GM10248 (cell line): ENCODE data around the gene VIPAS39.
A peak's percentile ranks its signal among the peaks of the same experiment; 100 is the strongest.

Experiments
- CTCF ChIA-PET: fragments of 300-600 bp; sonication (Branson Sonifier 250); formaldehyde crosslinking; extraction: SDS; loops from one replicate; lab custom pipeline; 2021; ENCODE audit warnings: antibody characterized with exemption; lab: Yijun Ruan, JAX
- POLR2A ChIA-PET: fragments of 350-650 bp; sonication (Branson Sonifier 250); formaldehyde crosslinking; extraction: SDS; loops from one replicate; lab custom pipeline; 2020; ENCODE audit warnings: antibody characterized with exemption; lab: Yijun Ruan, JAX
- DNase-seq: peaks from one replicate; pipeline ENCODE4 v3.0.0; 2012; ENCODE audit errors: extremely low spot score
- CTCF ChIP-seq: IDR thresholded peaks from 2 replicates; pipeline ENCODE4 v1.5.1; 2012; ENCODE audit warnings: mild to moderate bottlenecking, low read depth; ENCODE audit errors: extremely low read depth, missing control alignments, control extremely low read depth

VIPAS39 gene

GRCh38 chr14:77403768-77404167 is 53.6 kb downstream of the VIPAS39 start:
- ChIA-PET CTCF (no interaction called here), POLR2A (no interaction called here)
- no peak for TF ChIP-seq CTCF
- no peak for DNase-seq

- ChIA-PET CTCF (no interaction called here), POLR2A (no interaction called here)
- DNase-seq: no peak
- TF ChIP-seq CTCF: no peak
Observed at GRCh38 chr14:77400216-77400615, 57.2 kb downstream of the VIPAS39 start.

- ChIA-PET CTCF (interaction anchor here (1.0 kb wide), 1 partner anchor 16 kb away, joined by 3 read pairs; no protein-coding TSS in a partner anchor), POLR2A (no interaction called here)
- no peak for DNase-seq
- TF ChIP-seq CTCF: no peak
Observed at GRCh38 chr14:77390188-77390587, 67.2 kb downstream of the VIPAS39 start.

GRCh38 chr14:77378701-77379100 is 78.7 kb downstream of the VIPAS39 start:
- TF ChIP-seq CTCF: no peak
- CTCF ChIA-PET: interaction anchor here (1.0 to 1.5 kb wide), 2 partner anchors 17 to 63 kb away, joined by 4 to 5 read pairs; no protein-coding TSS in a partner anchor
- no peak for DNase-seq
- POLR2A ChIA-PET: no interaction called here

- ChIA-PET POLR2A (interaction anchor here (0.7 kb wide), 1 partner anchor 56 kb away, joined by 3 read pairs; the partner anchor contains the start of gene GSTZ1), CTCF (interaction anchor here (0.6 to 2.7 kb wide), 11 partner anchors 10 to 87 kb away, joined by 3 to 12 read pairs (median 3); partner anchors contain the start of gene GSTZ1)
- no peak for TF ChIP-seq CTCF
- no peak for DNase-seq
Observed at GRCh38 chr14:77377502-77377844, 79.9 kb downstream of the VIPAS39 start.

GRCh38 chr14:77376771-77377501 is 80.5 kb downstream of the VIPAS39 start, which contains the start of the genes SAMD15 and TMED8:
TSS of gene SAMD15 (plus strand) at chr14:77377379. CDS start at chr14:77377419, 40 bp downstream.
TSS of gene TMED8 (minus strand) at chr14:77377094. CDS start at chr14:77377053, 41 bp downstream.
- CTCF ChIA-PET: interaction anchor here (0.6 to 2.7 kb wide), 11 partner anchors 9 to 88 kb away, joined by 3 to 12 read pairs (median 3); partner anchors contain the start of gene GSTZ1
- DNase-seq: peak; percentile 95
- peak; percentile 23 for TF ChIP-seq CTCF
- POLR2A ChIA-PET: interaction anchor here (0.6 to 0.7 kb wide), 2 partner anchors 56 kb away, joined by 3 read pairs; partner anchors contain the start of genes GSTZ1 and POMT2
